Neural cell (in vitro differentiated cells): ENCODE measurements around the gene GFER. TPM values are rescaled to one million over a fixed set of nuclear protein-coding genes. Genes with fewer than 3 reads are reported as not detected.
A peak's percentile ranks its signal among the peaks of the same experiment; 100 is the strongest.

Experiments used
- H2AFZ ChIP-seq: fragments of 200-600, 300-800 bp; sonication (generic), shearing (Covaris generic); 2 replicates; pipeline ENCODE4 v1.6.0; 2014; ENCODE audit warnings: low read depth, mild to moderate bottlenecking, antibody characterized with exemption, low read length, moderate library complexity
- H3F3A ChIP-seq: fragments of 200-600 bp; shearing (Covaris generic); 2 replicates; pipeline ENCODE4 v1.6.1; 2016; ENCODE audit warnings: mild to moderate bottlenecking, moderate library complexity, mixed read lengths, antibody characterized with exemption, low read length; ENCODE audit not compliant: insufficient read depth, poor library complexity, severe bottlenecking
- H3K27ac ChIP-seq: fragments of 200-600, 300-800 bp; sonication (generic), shearing (Covaris generic); 2 replicates; pipeline ENCODE4 v1.5.1; 2014; ENCODE audit warnings: mild to moderate bottlenecking, low read length, moderate library complexity
- H3K27me3 ChIP-seq: fragments of 300-800, 200-600 bp; sonication (generic), shearing (Covaris generic); 2 replicates; pipeline ENCODE4 v1.6.0; 2014; ENCODE audit warnings: mild to moderate bottlenecking, low read depth, low read length, moderate library complexity; ENCODE audit not compliant: insufficient read depth
- H3K36me3 ChIP-seq: fragments of 300-800, 200-600 bp; sonication (generic), shearing (Covaris generic); 2 replicates; pipeline ENCODE4 v1.5.1; 2014; ENCODE audit warnings: mild to moderate bottlenecking, antibody characterized with exemption, low read length, moderate library complexity; ENCODE audit not compliant: insufficient read depth
- H3K4me2 ChIP-seq: fragments of 300-800, 200-600 bp; sonication (generic), shearing (Covaris generic); 2 replicates; pipeline ENCODE4 v1.6.0; 2014; ENCODE audit warnings: mild to moderate bottlenecking, low read length
- H3K4me3 ChIP-seq: fragments of 300-800, 200-600 bp; sonication (generic), shearing (Covaris generic); 2 replicates; pipeline ENCODE4 v1.5.1; 2014; ENCODE audit warnings: mild to moderate bottlenecking, low read length, moderate library complexity
- H3K79me2 ChIP-seq: fragments of 200-600 bp; shearing (Covaris generic); replicated peaks from 2 replicates; pipeline ENCODE4 v1.6.0; 2014; ENCODE audit warnings: mild to moderate bottlenecking, low read length, moderate library complexity; ENCODE audit not compliant: insufficient read depth
- H3K9ac ChIP-seq: fragments of 300-800, 200-600 bp; sonication (generic), shearing (Covaris generic); 2 replicates; pipeline ENCODE4 v1.6.1; 2016; ENCODE audit warnings: mild to moderate bottlenecking, low read length, mixed read lengths
- H3K9me2 ChIP-seq: fragments of 200-600 bp; shearing (Covaris generic); 2 replicates; pipeline ENCODE4 v1.6.1; 2016; ENCODE audit warnings: mild to moderate bottlenecking, low read length, mixed read lengths; ENCODE audit not compliant: insufficient read depth
- H3K9me3 ChIP-seq: fragments of 200-600, 300-800 bp; sonication (generic), shearing (Covaris generic); 2 replicates; pipeline ENCODE4 v1.6.1; 2016; ENCODE audit warnings: mild to moderate bottlenecking, mixed run types, low read length, moderate library complexity, mixed read lengths
- H4K20me1 ChIP-seq: fragments of 200-600 bp; shearing (Covaris generic); 2 replicates; pipeline ENCODE4 v1.6.1; 2016; ENCODE audit warnings: mild to moderate bottlenecking, mixed run types; ENCODE audit not compliant: insufficient read depth
- EP300 ChIP-seq: fragments of 450-650 bp; conservative IDR thresholded peaks from 2 replicates; pipeline ENCODE4 v1.6.1; 2014; ENCODE audit warnings: antibody characterized with exemption, mild to moderate bottlenecking, moderate library complexity; ENCODE audit not compliant: poor library complexity, severe bottlenecking
- EZH2 ChIP-seq: fragments of 200-600, 300-800 bp; shearing (Covaris generic), sonication (generic); IDR thresholded peaks from 2 replicates; pipeline ENCODE4 v1.6.1; 2014; ENCODE audit warnings: antibody characterized with exemption, low read length, borderline replicate concordance, mild to moderate bottlenecking; ENCODE audit not compliant: insufficient read depth, poor library complexity, severe bottlenecking
- MXI1 ChIP-seq: fragments of 450-650 bp; conservative IDR thresholded peaks from 2 replicates; pipeline ENCODE4 v1.6.1; 2014; ENCODE audit warnings: antibody characterized with exemption, mild to moderate bottlenecking; ENCODE audit not compliant: poor library complexity, severe bottlenecking
- POLR2AphosphoS5 ChIP-seq: IDR thresholded peaks from 2 replicates; pipeline ENCODE4 v1.6.1; 2012
- RAD21 ChIP-seq: fragments of 450-650 bp; conservative IDR thresholded peaks from 2 replicates; pipeline ENCODE4 v1.6.1; 2014; ENCODE audit warnings: antibody characterized with exemption, mild to moderate bottlenecking, moderate library complexity
- SMC3 ChIP-seq: fragments of 450-650 bp; conservative IDR thresholded peaks from 2 replicates; pipeline ENCODE4 v1.6.1; 2014; ENCODE audit warnings: antibody characterized with exemption, mild to moderate bottlenecking, moderate library complexity; ENCODE audit not compliant: poor library complexity
- TAF1 ChIP-seq: IDR thresholded peaks from 2 replicates; pipeline ENCODE4 v1.6.1; 2012; ENCODE audit warnings: low read depth
- polyA plus RNA-seq: library from polyadenylated mRNA; depleted of rRNA; stranded (reverse); fragments of >200 nt; gene quantifications from 2 replicates; pipeline ENCODE4 v1.2.3, GENCODE V29; 2014
- TF ChIP-seq, protein P1 (sequence below): fragments of 450-650 bp; IDR thresholded peaks from 2 replicates; pipeline ENCODE4 v1.5.1; 2014; ENCODE audit warnings: antibody characterized with exemption, mild to moderate bottlenecking, moderate library complexity; ENCODE audit not compliant: poor library complexity, severe bottlenecking
- TF ChIP-seq, protein P2 (sequence below): IDR thresholded peaks from 2 replicates; pipeline ENCODE4 v1.6.1; 2012; ENCODE audit warnings: borderline replicate concordance

The GFER gene
- polyA plus RNA-seq, 1 donor from 2014 or later, result 37.8 TPM

DNA sequence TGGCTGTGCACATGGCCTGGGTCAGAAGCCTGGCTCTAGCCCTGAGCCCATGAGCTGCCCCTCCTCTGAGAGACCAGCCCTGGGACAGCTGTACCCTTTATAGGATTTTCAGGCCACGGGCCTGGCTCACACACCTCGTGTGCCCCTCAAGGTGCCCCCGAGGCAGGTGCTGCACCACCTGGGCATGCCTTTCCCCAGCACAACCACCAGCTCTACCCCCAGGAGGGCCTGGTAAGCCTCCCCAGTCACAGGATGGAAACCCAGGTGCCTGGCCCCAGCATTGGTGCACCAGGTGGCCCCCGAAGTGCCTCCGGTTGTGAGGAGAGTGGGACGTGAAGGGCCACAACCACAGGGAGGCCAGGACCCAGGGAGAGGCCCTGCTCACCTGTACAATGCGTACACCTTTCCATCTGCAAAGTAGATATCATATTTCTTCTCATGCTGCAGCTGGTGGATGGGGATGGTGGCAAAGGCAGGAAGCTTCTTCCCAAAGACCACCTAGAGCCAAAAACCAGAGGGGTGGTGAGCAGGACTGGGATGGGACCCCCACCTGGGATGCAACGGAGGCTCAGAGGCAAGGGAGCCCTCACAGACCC lies 19.3 kb downstream of the GFER start:
- Histone ChIP-seq H3K36me3 (no peaks in the 10 kb centered on the region), H3K4me2 (no peak overlapping the region), H3K9ac (no peak overlapping the region), H3K9me3 (no peaks in the 10 kb centered on the region), H3K27me3 (no peaks in the 10 kb centered on the region), H3K9me2 (no peaks in the 10 kb centered on the region), H3F3A (no peaks in the 10 kb centered on the region), H3K79me2 (peaks cover 30% of the 10 kb centered on the region), H4K20me1 (peaks cover 5% of the 10 kb centered on the region), H2AFZ (no peak overlapping the region), H3K4me3 (peak overlapping the region; percentile 50), H3K27ac (no peak overlapping the region)
- TF ChIP-seq EP300 (no peak), POLR2AphosphoS5 (no peak), EZH2 (no peak), MXI1 (no peak), RAD21 (no peak), TAF1 (no peak), SMC3 (no peak)
- TF ChIP-seq, protein P1, sequence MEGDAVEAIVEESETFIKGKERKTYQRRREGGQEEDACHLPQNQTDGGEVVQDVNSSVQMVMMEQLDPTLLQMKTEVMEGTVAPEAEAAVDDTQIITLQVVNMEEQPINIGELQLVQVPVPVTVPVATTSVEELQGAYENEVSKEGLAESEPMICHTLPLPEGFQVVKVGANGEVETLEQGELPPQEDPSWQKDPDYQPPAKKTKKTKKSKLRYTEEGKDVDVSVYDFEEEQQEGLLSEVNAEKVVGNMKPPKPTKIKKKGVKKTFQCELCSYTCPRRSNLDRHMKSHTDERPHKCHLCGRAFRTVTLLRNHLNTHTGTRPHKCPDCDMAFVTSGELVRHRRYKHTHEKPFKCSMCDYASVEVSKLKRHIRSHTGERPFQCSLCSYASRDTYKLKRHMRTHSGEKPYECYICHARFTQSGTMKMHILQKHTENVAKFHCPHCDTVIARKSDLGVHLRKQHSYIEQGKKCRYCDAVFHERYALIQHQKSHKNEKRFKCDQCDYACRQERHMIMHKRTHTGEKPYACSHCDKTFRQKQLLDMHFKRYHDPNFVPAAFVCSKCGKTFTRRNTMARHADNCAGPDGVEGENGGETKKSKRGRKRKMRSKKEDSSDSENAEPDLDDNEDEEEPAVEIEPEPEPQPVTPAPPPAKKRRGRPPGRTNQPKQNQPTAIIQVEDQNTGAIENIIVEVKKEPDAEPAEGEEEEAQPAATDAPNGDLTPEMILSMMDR, result no peak
- TF ChIP-seq, protein P2, sequence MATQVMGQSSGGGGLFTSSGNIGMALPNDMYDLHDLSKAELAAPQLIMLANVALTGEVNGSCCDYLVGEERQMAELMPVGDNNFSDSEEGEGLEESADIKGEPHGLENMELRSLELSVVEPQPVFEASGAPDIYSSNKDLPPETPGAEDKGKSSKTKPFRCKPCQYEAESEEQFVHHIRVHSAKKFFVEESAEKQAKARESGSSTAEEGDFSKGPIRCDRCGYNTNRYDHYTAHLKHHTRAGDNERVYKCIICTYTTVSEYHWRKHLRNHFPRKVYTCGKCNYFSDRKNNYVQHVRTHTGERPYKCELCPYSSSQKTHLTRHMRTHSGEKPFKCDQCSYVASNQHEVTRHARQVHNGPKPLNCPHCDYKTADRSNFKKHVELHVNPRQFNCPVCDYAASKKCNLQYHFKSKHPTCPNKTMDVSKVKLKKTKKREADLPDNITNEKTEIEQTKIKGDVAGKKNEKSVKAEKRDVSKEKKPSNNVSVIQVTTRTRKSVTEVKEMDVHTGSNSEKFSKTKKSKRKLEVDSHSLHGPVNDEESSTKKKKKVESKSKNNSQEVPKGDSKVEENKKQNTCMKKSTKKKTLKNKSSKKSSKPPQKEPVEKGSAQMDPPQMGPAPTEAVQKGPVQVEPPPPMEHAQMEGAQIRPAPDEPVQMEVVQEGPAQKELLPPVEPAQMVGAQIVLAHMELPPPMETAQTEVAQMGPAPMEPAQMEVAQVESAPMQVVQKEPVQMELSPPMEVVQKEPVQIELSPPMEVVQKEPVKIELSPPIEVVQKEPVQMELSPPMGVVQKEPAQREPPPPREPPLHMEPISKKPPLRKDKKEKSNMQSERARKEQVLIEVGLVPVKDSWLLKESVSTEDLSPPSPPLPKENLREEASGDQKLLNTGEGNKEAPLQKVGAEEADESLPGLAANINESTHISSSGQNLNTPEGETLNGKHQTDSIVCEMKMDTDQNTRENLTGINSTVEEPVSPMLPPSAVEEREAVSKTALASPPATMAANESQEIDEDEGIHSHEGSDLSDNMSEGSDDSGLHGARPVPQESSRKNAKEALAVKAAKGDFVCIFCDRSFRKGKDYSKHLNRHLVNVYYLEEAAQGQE, result no peak

DNA sequence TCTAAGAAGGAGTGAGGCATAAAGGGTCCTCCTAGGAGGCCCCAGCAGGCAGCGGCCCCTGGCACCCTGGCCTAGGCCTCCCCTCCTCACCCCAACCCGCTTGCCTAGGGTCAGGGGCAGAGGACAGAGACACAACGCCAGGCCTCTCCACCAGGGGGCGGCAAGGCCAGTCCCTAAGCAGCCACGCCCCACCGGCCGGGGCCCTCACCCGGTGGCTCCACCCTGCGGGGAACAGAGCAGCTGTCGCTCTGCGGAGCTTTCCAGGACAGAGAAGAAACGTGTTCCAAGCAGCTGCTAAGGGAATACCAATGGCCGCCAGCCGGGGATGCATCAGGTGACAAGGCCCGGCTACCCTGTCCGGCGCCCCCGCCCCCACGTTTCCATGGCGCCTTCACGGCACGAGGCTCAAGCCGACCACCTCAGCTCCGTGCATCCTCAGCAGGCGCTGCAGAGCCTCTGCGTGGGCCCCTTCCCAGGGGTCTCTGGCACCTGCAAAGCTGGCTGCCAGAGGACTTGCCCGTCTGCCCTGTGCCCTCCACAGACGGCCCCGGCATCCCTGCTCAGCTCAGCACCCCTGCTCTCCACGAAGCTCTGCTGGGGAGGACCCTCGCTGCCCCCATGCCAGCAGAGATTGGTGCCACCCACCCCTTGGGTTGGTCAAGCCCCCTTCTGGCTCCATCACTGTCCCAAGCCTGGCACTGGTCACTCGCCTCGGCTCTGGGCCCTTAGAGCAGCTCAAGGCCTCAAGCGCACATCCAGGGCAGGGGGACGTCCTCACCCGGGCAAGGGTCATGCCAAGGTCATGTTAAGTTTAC lies 20.0 kb downstream of the GFER start:
- peaks cover 37% of the 10 kb centered on the region for H3K79me2 ChIP-seq
- peaks cover 5% of the 10 kb centered on the region for H4K20me1 ChIP-seq
- no peaks in the 10 kb centered on the region for H3K9me2 ChIP-seq
- no peaks in the 10 kb centered on the region for H3K9me3 ChIP-seq
- no peaks in the 10 kb centered on the region for H3K36me3 ChIP-seq
- TF ChIP-seq MXI1 (peak; percentile 49), SMC3 (peak; percentile 72), EZH2 (no peak), POLR2AphosphoS5 (no peak), RAD21 (peak; percentile 53), TAF1 (no peak), EP300 (no peak)
- TF ChIP-seq, protein P1, result peak; percentile 83
- TF ChIP-seq, protein P2, result no peak
- peak overlapping the region; percentile 28 for H3K27ac ChIP-seq
- H3K4me3 ChIP-seq, result peak overlapping the region; percentile 50
- H3K27me3 ChIP-seq, result no peaks in the 10 kb centered on the region
- H3K9ac ChIP-seq, result peak overlapping the region; percentile 49
- no peaks in the 10 kb centered on the region for H3F3A ChIP-seq
- H2AFZ ChIP-seq, result no peak overlapping the region
- H3K4me2 ChIP-seq, result no peak overlapping the region
